ENCODE data around the gene TPTE2.
"Not testable (repeated sequence)": the region's sequence is repeated elsewhere in the genome, so short reads cannot be mapped to it uniquely, and the experiment has no call there.

Gene TPTE2

DNA sequence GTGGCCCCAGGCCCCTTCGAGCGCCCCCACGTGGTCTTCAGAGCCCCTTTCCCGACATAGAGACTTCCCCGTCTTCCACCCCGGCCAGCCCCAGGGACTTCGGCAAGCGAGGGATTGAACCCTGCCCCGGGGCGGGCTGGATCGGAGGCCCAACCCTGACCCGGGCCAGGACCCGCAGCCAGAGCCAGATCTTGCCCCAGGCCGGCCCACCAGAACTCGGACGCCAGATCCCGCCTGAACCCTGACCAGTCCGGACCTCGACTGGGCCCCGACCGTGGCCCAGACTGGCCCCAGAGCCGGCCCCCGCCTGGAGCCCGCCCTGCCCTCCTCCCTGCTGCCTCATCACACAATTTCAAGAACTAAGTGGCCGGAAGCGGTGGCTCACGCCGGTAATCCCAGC is 253 bp upstream of the TPTE2 start:
- no peak for DNase-seq

GRCh38 chr13:19560672-19561071 is 660 bp downstream of the TPTE2 start:
- DNase-seq, result not testable (repeated sequence)

GRCh38 chr13:19559739-19560138 is 1.6 kb downstream of the TPTE2 start:
- not testable (repeated sequence) for DNase-seq

DNA sequence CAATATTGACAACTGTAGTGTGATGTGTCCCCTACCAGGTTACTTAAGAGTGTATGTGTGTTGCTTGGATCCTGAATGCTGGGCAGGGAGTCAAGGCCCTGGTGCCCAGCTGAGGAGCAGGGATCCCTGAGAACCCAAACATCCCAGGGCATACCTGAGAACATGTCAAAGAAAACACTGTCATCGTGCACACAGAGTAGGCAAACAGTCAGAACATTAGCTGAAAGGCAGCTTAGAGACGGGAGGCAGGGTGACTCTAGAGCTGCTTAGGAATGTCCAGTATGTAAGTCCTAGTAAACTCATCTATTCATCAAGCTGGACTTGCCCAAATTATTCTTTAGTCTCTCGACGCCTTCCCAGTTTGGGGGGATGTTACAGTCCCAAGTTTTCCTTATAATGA is 4.0 kb downstream of the TPTE2 start:
- not testable (repeated sequence) for DNase-seq

DNA sequence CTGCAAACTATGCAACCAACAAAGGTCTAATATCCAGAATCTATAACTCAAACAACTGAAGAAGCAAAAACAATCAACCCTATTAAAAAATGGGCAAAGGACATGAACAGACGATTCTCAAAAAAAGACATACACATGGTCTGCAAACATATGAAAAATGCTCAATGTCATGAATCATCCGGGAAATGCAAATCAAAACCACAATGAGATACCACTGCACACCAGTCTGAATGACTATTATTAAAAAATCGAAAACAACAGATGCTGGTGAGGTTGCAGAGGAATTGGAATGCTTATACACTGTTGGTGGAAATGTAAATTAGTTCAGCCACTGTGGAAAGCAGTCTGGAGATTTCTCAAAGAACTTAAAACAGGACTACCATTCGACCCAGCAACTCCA is 12.1 kb downstream of the TPTE2 start:
- not testable (repeated sequence) for DNase-seq

DNA sequence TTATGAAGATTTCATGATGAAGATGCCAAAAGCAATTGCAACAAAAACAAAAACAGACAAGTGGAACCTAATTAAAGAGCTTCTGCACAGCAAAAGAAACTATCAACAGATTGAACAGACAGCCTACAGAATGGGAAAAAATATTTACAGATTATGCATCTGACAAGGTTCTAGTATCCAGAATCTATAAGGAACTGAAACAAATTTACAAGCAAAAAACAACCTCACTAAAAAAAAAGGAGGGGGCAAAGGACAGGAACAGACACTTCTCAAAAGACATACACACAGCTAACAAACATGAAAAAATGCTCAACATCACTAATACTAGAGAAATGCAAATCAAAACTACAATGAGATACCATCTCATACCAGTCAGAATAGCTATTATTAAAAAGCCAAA is 35.7 kb downstream of the TPTE2 start:
- not testable (repeated sequence) for DNase-seq

DNA sequence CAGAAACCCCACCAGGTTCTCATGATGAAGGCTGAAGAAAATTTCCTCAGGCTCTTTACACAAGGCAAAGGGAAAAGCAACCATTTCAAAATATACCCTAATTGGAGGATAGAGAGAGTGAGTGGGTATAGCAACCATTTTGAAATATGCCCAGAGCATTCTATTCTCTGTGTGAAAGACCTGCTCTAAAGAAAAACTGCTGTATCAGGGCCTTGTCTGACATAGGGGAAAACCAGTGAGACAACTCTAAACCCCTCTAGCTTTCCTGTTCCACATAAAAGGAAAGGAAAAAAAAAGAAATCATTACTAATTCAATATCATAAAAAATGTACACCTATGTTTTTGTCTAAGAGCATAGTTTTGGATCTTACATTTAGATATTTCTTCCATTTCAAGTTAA is 42.3 kb downstream of the TPTE2 start:
- no peak for DNase-seq

DNA sequence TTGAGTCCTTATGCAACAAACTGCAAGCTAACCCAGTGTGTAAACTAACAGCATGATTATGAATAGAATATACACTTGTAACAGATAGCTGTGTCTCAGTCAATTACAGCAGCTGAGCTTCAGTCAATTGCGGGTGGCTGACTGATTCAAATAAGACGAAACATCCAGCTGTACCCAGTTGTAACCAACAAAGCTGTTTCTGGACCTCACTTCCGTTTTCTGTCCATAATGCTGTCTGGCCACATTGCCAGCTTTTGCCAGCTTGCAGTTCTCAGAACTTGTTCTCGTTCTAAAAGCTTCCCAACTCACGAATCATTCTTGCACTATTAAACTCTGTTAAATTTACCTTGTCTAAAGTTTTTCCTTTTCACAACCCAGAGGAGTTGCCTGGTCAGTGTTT is 53.7 kb downstream of the TPTE2 start:
- DNase-seq, result not testable (repeated sequence)

DNA sequence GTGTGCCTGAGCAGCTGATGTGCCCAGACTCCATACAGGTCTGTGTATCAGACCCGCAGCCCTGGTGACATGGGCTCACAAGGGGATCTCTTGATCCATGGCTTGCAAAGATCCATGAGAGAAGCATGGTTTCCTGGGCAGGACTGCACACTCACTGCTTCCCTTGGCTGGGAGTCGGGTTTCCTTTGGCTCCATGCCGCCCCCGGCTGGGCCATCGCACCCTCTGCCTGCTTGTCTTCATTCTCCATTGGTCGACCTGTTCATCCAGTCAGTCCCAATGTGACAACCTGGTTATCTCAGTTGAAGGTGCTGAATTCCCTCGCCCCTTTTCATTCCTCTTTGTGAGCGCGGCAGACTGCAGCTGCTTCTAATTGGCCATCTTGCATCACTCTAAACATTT is 101.2 kb downstream of the TPTE2 start:
- DNase-seq, result not testable (repeated sequence)

DNA sequence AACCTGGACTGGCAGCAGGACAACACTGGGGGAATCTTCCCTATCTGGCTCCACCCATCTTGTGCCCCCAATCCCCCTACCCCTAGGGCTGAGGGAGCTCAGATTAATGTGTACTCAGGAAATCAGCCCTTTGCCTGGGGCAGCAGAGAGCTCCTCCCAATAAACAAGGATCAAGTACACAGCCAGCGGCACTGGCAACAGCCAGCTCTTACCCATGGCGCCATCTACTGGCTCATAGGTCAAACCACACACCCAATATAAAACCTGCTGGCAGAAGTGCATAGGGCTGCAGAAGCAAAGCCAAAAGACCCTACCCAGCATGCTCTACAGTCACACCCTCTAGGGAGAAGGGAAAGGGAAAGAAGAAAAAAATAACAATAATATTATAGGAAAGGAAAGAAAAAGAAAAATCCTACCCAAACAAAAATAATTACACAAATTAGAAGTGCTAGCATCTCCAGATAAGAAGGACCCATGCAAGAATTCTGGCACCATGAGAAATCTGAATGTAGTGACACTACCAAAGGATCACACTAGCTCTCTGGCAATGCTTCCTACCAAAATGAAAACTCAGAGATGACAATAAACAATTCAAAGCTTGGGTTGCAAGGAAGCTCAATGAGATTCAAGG is 122.2 kb downstream of the TPTE2 start:
- not testable (repeated sequence) for DNase-seq

- not testable (repeated sequence) for DNase-seq
Observed at GRCh38 chr13:19437780-19438179, 123.6 kb downstream of the TPTE2 start.

- not testable (repeated sequence) for DNase-seq
Observed at GRCh38 chr13:19422236-19422635, 139.1 kb downstream of the TPTE2 start.

DNA sequence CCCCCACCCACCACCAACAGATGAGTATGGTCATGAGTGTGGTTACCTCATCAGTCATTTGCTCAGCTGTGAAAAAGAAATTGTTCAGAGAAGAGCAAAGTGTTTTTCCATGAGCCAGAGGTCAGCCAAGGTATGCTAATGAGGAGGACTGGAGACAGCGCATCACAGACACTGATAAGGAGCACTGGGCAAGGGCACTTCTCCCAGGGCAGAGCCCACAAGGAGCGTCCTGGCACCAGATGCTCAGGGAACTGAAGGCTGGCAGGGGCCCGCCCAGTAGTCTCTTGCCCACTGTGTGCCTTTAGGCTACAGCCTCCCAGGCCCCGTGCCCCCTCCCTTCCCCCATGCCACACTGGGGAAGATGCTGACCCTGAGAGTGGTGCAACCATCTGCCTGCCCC is 148.8 kb downstream of the TPTE2 start:
- not testable (repeated sequence) for DNase-seq

- not testable (repeated sequence) for DNase-seq
Observed at GRCh38 chr13:19382746-19383511, 178.4 kb downstream of the TPTE2 start.

GRCh38 chr13:19382111-19382510 is 179.2 kb downstream of the TPTE2 start:
- DNase-seq, result no peak

All from islet precursor cell (in vitro differentiated cells).